ENCODE results near the gene ZNF157. TPM values are rescaled to one million over a fixed set of nuclear protein-coding genes. Genes with fewer than 3 reads are reported as not detected.

The ZNF157 gene
- total RNA-seq, 1 donor from 2014 or later: 0.13 TPM

GRCh38 chrX:47458528-47458927, 88.2 kb downstream of the ZNF157 start:
- H3K4me3 Mint-ChIP-seq (ENCODE audit: unreplicated experiment): no peak overlapping the region
- no peaks in the 10 kb centered on the region for H3K27me3 Mint-ChIP-seq (ENCODE audit: unreplicated experiment)
- peaks cover 34% of the 10 kb centered on the region for H3K9me3 Mint-ChIP-seq (ENCODE audit: unreplicated experiment)
- no peak overlapping the region for H3K27ac Mint-ChIP-seq (ENCODE audit: unreplicated experiment)
- no peak for TF ChIP-seq CTCF (IDR thresholded peaks at IDR 0.05)
- no peaks in the 10 kb centered on the region for H3K4me1 Mint-ChIP-seq (ENCODE audit: unreplicated experiment)
- no peak for DNase-seq (ENCODE audit: extremely low spot score, unreplicated experiment)
- H3K36me3 Mint-ChIP-seq (ENCODE audit: unreplicated experiment): peaks cover 8% of the 10 kb centered on the region

DNA sequence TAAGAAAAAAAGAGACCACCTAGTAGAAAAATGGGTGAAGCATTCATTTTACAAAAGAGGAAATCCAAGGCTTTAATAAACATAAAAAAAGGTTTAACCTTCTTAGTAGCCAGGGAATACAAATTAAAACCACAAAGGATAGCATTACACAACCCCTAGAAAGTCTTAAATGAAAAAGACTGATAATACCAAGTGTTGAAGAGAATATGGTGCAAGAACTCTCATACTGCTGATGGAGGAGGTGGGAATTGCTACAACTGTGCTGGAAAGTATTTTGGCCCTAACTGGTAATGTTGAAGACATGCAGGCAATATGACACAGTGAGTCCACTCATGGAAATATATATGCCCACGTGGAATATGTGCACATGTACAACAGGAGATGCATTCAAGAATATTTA, 90.2 kb downstream of the ZNF157 start:
- DNase-seq (ENCODE audit: extremely low spot score, unreplicated experiment): no peak
- peaks cover 27% of the 10 kb centered on the region for H3K9me3 Mint-ChIP-seq (ENCODE audit: unreplicated experiment)
- H3K27me3 Mint-ChIP-seq (ENCODE audit: unreplicated experiment): no peaks in the 10 kb centered on the region
- TF ChIP-seq CTCF (IDR thresholded peaks at IDR 0.05): no peak
- no peak overlapping the region for H3K27ac Mint-ChIP-seq (ENCODE audit: unreplicated experiment)
- H3K4me1 Mint-ChIP-seq (ENCODE audit: unreplicated experiment): no peaks in the 10 kb centered on the region
- H3K36me3 Mint-ChIP-seq (ENCODE audit: unreplicated experiment): peaks cover 8% of the 10 kb centered on the region
- H3K4me3 Mint-ChIP-seq (ENCODE audit: unreplicated experiment): no peak overlapping the region

Other genes starting within 250 kb of the ZNF157 start
- gene NDUFB11, start 225.9 kb upstream of the ZNF157 start, total RNA-seq: 79.8 and 83.6 TPM in 2 replicates
- 36.9 and 37.6 TPM in 2 replicates for gene RBM10, start 225.4 kb upstream of the ZNF157 start, total RNA-seq
- gene UBA1, start 176.7 kb upstream of the ZNF157 start, total RNA-seq: 347 and 350 TPM in 2 replicates
- gene CDK16, start 151.9 kb upstream of the ZNF157 start, total RNA-seq: 174 and 177 TPM in 2 replicates
- 194 and 203 TPM in 2 replicates for gene USP11, start 137.6 kb upstream of the ZNF157 start, total RNA-seq
- gene ZNF41, start 112.6 kb downstream of the ZNF157 start, total RNA-seq: 6.3 and 8.8 TPM in 2 replicates
- 66.8 and 73.9 TPM in 2 replicates for gene ARAF, start 190.6 kb downstream of the ZNF157 start, total RNA-seq
- gene TIMP1, start 211.9 kb downstream of the ZNF157 start, total RNA-seq: 403 and 405 TPM in 2 replicates
- gene SYN1, start 249.3 kb downstream of the ZNF157 start, total RNA-seq: 0.71 and 1.9 TPM in 2 replicates